Brain microvascular endothelial cell (primary cell): ENCODE measurements around the gene OR51B4.
"Not testable (repeated sequence)": the region's sequence is repeated elsewhere in the genome, so short reads cannot be mapped to it uniquely, and the experiment has no call there.

Experiments used
- DNase-seq: peaks from one replicate; pipeline ENCODE4 v3.0.0-alpha.2; 2020
- H3K27ac ChIP-seq: fragments of 250-450 bp; sonication (Bioruptor Pico); 2 replicates; pipeline ENCODE4 v1.5.1; 2020; ENCODE audit warnings: mild to moderate bottlenecking, moderate library complexity
- H3K27me3 ChIP-seq: fragments of 250-450 bp; sonication (Bioruptor Pico); replicated peaks from 2 replicates; pipeline ENCODE4 v1.5.1; 2020; ENCODE audit warnings: mild to moderate bottlenecking
- H3K36me3 ChIP-seq: fragments of 250-450 bp; sonication (Bioruptor Pico); replicated peaks from 2 replicates; pipeline ENCODE4 v1.5.1; 2020; ENCODE audit warnings: mild to moderate bottlenecking
- H3K4me3 ChIP-seq: 2 replicates; pipeline ENCODE4 v1.5.1; 2011; ENCODE audit warnings: low read depth, mild to moderate bottlenecking, control low read depth, low read length, moderate library complexity
- CTCF ChIP-seq: IDR thresholded peaks from 2 replicates; pipeline ENCODE4 v1.5.1; 2011; ENCODE audit warnings: low read depth, mild to moderate bottlenecking, moderate library complexity, low read length, control low read depth, inconsistent platforms; ENCODE audit errors: missing control alignments
- in situ Hi-C: cut with HindIII; loops from 2 replicates; pipeline ENCODE4 v1.10.0; 2017; ENCODE audit warnings: low sequenced_read_pairs, low pct_ligation_motif_present

Gene OR51B4

GRCh38 chr11:5300251-5300650 lies 1.5 kb downstream of the OR51B4 start:
- Histone ChIP-seq H3K27me3 (no peaks in the 10 kb centered on the region), H3K4me3 (no peak overlapping the region), H3K27ac (no peak overlapping the region), H3K36me3 (no peaks in the 10 kb centered on the region)
- TF ChIP-seq CTCF, result no peak
- in situ Hi-C loops, result no loop called here
- DNase-seq, result no peak

GRCh38 chr11:5298451-5298850 lies 3.3 kb downstream of the OR51B4 start:
- no peaks in the 10 kb centered on the region for H3K36me3 ChIP-seq
- in situ Hi-C loops, result no loop called here
- H3K27me3 ChIP-seq, result no peaks in the 10 kb centered on the region
- DNase-seq, result no peak
- no peak overlapping the region for H3K27ac ChIP-seq
- H3K4me3 ChIP-seq, result no peak overlapping the region
- no peak for TF ChIP-seq CTCF

- no peak overlapping the region for H3K4me3 ChIP-seq
- no peak overlapping the region for H3K27ac ChIP-seq
- no peak for TF ChIP-seq CTCF
- no peaks in the 10 kb centered on the region for H3K36me3 ChIP-seq
- no peaks in the 10 kb centered on the region for H3K27me3 ChIP-seq
- peak; percentile 27 for DNase-seq
- in situ Hi-C loops, result no loop called here
These were observed 3.9 kb downstream of the OR51B4 start for GRCh38 chr11:5297721-5298323.

GRCh38 chr11:5294342-5294995 lies 7.3 kb downstream of the OR51B4 start:
- H3K27me3 ChIP-seq, DNase-seq, H3K4me3 ChIP-seq, H3K36me3 ChIP-seq, H3K27ac ChIP-seq, in situ Hi-C loops: not testable (repeated sequence)

GRCh38 chr11:5293028-5293427 lies 8.7 kb downstream of the OR51B4 start:
- H3K27ac ChIP-seq, result no peak overlapping the region
- TF ChIP-seq CTCF, result no peak
- H3K36me3 ChIP-seq, result no peaks in the 10 kb centered on the region
- H3K27me3 ChIP-seq, result no peaks in the 10 kb centered on the region
- in situ Hi-C loops, result no loop called here
- DNase-seq, result no peak
- no peak overlapping the region for H3K4me3 ChIP-seq

- H3K36me3 ChIP-seq, result no peaks in the 10 kb centered on the region
- DNase-seq, result peak; percentile 42
- H3K27me3 ChIP-seq, result no peaks in the 10 kb centered on the region
- in situ Hi-C loops, result no loop called here
- H3K27ac ChIP-seq, result no peak overlapping the region
- no peak overlapping the region for H3K4me3 ChIP-seq
- peak; percentile 84 for TF ChIP-seq CTCF
These were observed 10.4 kb downstream of the OR51B4 start for GRCh38 chr11:5291207-5291838.
